ENCODE data around the gene RNF149. TPM values are rescaled to one million over a fixed set of nuclear protein-coding genes. Genes with fewer than 3 reads are reported as not detected.
"Not testable (repeated sequence)": the region's sequence is repeated elsewhere in the genome, so short reads cannot be mapped to it uniquely, and the experiment has no call there.

RNF149 gene
- total and polyA plus RNA-seq, 3 experiments from 2014 or later: 43.4 to 87.6 (median 43.4) TPM

DNA sequence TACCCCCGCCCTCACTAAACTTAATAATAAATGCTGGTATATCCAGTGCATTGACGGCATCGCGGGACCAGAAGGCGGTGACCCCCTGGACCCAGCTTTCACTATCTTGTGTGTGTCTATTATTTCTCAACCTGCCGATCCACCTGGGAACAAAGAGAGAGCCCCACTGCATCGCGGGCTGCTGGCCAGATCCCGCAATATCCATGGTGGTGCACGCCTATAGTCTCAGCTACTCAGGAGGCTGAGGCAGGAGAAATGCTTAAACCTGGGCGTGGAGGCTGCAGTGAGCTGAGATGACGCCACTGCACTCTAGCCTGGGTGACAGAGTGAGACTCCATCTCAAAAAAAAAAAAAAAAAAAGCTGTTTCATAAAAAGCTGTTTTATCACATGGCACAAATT is 63.6 kb downstream of the RNF149 start:
- H3K27ac ChIP-seq (ENCODE audit: low read depth, low read length); H3K4me1 ChIP-seq (ENCODE audit: insufficient read depth, low read length); H3K36me3 ChIP-seq (ENCODE audit: insufficient read depth, low read length); H3K27me3 Mint-ChIP-seq; H3K4me3 Mint-ChIP-seq; H3K9me3 ChIP-seq (ENCODE audit: low read length); H3K4me3 ChIP-seq (ENCODE audit: low read length); H3K27me3 ChIP-seq (ENCODE audit: insufficient read depth, low read length, poor library complexity, severe bottlenecking); H3K36me3 Mint-ChIP-seq; H3K27ac Mint-ChIP-seq; H3K9me3 Mint-ChIP-seq; DNase-seq; POLR2A ChIA-PET: not testable (repeated sequence)
- CTCF ChIA-PET: interaction anchor here (0.9 kb wide), 1 partner anchor 97 kb away, joined by 3 read pairs; no protein-coding TSS in a partner anchor
- peaks cover 3 to 12% (median 3%) of the 10 kb centered on the region in 3 donors for H3K4me1 Mint-ChIP-seq

DNA sequence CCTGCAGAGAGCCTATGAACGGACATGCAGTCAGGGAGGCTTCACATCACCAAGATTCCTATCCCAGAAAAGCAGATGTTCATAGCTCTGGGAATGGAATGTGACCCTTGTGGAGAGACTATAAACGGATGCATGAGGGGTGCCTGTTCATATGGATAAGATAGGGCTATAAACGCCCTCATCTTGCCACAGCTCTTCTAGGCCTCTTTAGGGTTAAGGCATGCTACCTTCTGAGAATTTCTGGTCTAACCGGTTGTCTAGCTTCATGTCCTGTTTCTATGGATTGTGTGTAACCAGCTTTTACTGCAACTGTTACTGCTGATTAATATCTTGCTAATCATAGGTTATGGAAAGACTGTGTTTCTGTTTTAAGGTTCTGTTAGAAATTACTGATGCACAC is 64.1 kb downstream of the RNF149 start:
- H3K4me3 ChIP-seq (ENCODE audit: low read length); H3K4me3 Mint-ChIP-seq; H3K27me3 ChIP-seq (ENCODE audit: insufficient read depth, low read length, poor library complexity, severe bottlenecking); H3K27me3 Mint-ChIP-seq; H3K36me3 ChIP-seq (ENCODE audit: insufficient read depth, low read length); H3K27ac ChIP-seq (ENCODE audit: low read depth, low read length); POLR2A ChIA-PET; H3K9me3 ChIP-seq (ENCODE audit: low read length); H3K27ac Mint-ChIP-seq; H3K4me1 ChIP-seq (ENCODE audit: insufficient read depth, low read length); DNase-seq; H3K36me3 Mint-ChIP-seq; H3K9me3 Mint-ChIP-seq: not testable (repeated sequence)
- CTCF ChIA-PET: interaction anchor here (1.0 kb wide), 1 partner anchor 97 kb away, joined by 3 read pairs; no protein-coding TSS in a partner anchor
- peaks cover 3 to 12% (median 3%) of the 10 kb centered on the region in 3 donors for H3K4me1 Mint-ChIP-seq

DNA sequence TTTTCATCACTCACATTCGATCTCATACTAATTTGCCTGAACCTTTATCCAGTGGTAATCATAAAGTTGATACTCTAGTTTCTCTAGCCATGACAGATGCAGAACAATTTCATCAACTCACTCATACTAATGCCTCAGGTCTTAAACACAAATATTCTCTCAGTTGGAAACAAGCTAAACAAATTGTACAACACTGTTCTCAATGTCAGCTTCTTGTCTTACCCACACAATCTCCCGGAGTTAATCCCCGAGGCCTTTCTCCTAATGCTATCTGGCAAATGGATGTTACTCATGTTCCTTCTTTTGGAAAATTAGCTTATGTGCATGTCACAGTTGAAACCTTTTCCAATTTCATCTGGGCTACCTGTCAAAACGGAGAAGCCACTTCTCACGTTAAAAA is 67.3 kb downstream of the RNF149 start:
- POLR2A ChIA-PET: interaction anchor here (0.6 kb wide), 2 partner anchors 17 to 504 kb away, joined by 3 to 7 read pairs; no protein-coding TSS in a partner anchor

DNA sequence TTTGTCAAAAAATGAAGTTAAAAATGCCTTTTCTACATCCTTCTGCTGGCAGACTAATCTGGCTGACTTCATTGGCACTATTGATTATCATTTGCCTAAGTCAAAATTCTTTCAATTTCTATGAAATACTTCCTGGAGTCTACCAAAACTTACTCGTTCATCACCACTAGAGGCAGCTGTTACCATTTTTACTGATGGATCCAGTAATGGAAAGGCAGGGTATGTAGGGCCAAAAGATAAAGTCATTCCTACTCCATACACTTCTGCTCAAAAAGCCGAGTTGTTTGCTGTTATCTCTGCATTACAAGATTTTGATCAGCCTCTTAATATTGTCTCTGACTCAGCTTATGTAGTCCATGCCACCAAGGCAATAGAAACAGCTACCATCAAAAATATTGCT is 67.8 kb downstream of the RNF149 start:
- H3K27me3 ChIP-seq (ENCODE audit: insufficient read depth, low read length, poor library complexity, severe bottlenecking); H3K36me3 Mint-ChIP-seq; H3K9me3 ChIP-seq (ENCODE audit: low read length); H3K36me3 ChIP-seq (ENCODE audit: insufficient read depth, low read length); H3K27me3 Mint-ChIP-seq; H3K9me3 Mint-ChIP-seq; H3K4me1 ChIP-seq (ENCODE audit: insufficient read depth, low read length); H3K4me3 ChIP-seq (ENCODE audit: low read length); H3K27ac Mint-ChIP-seq; H3K27ac ChIP-seq (ENCODE audit: low read depth, low read length); H3K4me3 Mint-ChIP-seq: not testable (repeated sequence)
- peak in 1 of 5 donors; percentile 13 for DNase-seq
- CTCF ChIA-PET: interaction anchor here (0.9 to 1.5 kb wide), 4 partner anchors 11 to 59 kb away, joined by 3 to 4 read pairs (median 3); no protein-coding TSS in a partner anchor
- H3K4me1 Mint-ChIP-seq: peaks cover 3 to 12% (median 3%) of the 10 kb centered on the region in 3 donors
- POLR2A ChIA-PET: interaction anchor here (0.6 kb wide), 2 partner anchors 18 to 504 kb away, joined by 3 to 7 read pairs; no protein-coding TSS in a partner anchor

More for the DNA sequence above, 67.3 kb downstream of the RNF149 start:
- Histone ChIP-seq H3K27ac (ENCODE audit: low read depth, low read length) (no peak overlapping the region), H3K4me3 (ENCODE audit: low read length) (no peak overlapping the region), H3K9me3 (ENCODE audit: low read length) (no peaks in the 10 kb centered on the region), H3K27me3 (ENCODE audit: insufficient read depth, low read length, poor library complexity, severe bottlenecking) (no peaks in the 10 kb centered on the region), H3K36me3 (ENCODE audit: insufficient read depth, low read length) (no peaks in the 10 kb centered on the region), H3K4me1 (ENCODE audit: insufficient read depth, low read length) (no peaks in the 10 kb centered on the region)
- no peak for DNase-seq
- Mint-ChIP-seq H3K27me3 (no peaks in the 10 kb centered on the region), H3K9me3 (no peaks in the 10 kb centered on the region), H3K4me1 (peaks cover 3 to 12% (median 3%) of the 10 kb centered on the region in 3 donors), H3K36me3 (peaks cover 0 to 3% (median 3%) of the 10 kb centered on the region in 3 donors), H3K4me3 (no peak overlapping the region), H3K27ac (peak overlapping the region in 1 of 8 donors; percentile 4)
- CTCF ChIA-PET: interaction anchor here (0.9 to 1.5 kb wide), 3 partner anchors 22 to 58 kb away, joined by 3 to 4 read pairs (median 3); no protein-coding TSS in a partner anchor

DNA sequence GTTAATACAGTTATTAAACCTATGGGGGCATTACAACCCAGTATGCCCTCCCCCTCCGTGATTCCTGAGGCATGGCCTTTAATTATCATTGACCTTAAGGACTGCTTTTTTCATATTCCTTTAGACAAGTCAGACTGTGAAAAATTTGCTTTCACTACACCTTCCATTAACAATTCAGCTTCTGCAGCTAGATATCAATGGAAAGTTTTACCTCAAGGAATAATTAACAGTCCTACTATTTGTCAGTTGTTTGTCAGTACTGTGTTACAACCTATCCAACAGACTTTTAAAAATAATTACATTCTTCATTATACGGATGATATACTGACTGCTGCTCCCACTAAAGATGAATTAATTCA is 68.8 kb downstream of the RNF149 start:
- peaks cover 3 to 12% (median 3%) of the 10 kb centered on the region in 3 donors for H3K4me1 Mint-ChIP-seq

DNA sequence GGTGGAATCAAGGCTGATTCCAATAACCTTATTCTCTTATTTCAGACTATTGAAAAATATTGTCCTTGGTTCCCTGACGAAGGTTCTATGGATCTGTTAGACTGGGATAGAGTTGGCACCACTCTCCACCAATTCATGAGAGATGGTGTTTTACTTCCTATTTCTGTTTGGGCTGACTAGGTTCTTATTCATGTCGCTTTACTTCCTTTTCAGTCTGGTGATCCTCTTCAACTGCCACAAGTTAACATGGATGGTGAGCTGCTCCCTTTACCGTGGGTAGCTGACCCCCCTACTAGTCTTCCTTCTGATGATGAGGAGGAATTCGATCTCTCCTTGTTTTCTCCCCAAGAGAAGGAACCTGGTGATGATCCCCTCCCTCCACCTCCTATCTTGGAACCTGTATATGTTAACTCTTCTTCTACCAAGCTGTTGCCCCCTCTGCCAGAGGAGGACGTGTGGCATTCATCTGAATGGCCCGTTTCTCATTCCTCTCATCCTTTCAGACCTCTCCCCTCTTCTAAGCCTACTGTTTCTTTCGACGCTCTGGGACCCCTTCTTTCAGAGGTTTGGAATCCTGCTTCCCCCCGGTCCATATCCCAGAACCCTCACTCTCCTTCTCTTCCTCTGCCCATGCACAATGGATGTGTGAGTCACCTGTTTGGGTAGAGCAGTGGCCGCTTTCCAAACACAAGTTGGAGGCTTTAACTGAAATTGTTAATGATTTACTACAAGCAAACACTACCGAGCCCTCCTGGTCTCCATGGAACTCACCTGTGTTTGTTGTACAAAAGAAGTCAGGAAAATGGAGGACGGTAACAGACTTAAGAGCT is 69.4 kb downstream of the RNF149 start:
- no peak overlapping the region for H3K4me3 Mint-ChIP-seq
- peaks cover 0 to 7% (median 3%) of the 10 kb centered on the region in 3 donors for H3K36me3 Mint-ChIP-seq
- DNase-seq: no peak
- H3K36me3 ChIP-seq (ENCODE audit: insufficient read depth, low read length): no peaks in the 10 kb centered on the region
- H3K27ac ChIP-seq (ENCODE audit: low read depth, low read length): no peak overlapping the region
- H3K4me1 ChIP-seq (ENCODE audit: insufficient read depth, low read length): no peaks in the 10 kb centered on the region
- ChIA-PET POLR2A (no interaction called here), CTCF (interaction anchor here (1.0 to 1.5 kb wide), 2 partner anchors 8 to 34 kb away, joined by 3 to 4 read pairs; no protein-coding TSS in a partner anchor)
- no peaks in the 10 kb centered on the region for H3K9me3 Mint-ChIP-seq
- peaks cover 0 to 2% of the 10 kb centered on the region in 2 donors for H3K27me3 Mint-ChIP-seq
- no peaks in the 10 kb centered on the region for H3K9me3 ChIP-seq (ENCODE audit: low read length)
- no peak overlapping the region for H3K4me3 ChIP-seq (ENCODE audit: low read length)
- peak overlapping the region in 1 of 8 donors; percentile 43 for H3K27ac Mint-ChIP-seq
- H3K4me1 Mint-ChIP-seq: peaks cover 3 to 12% (median 3%) of the 10 kb centered on the region in 3 donors
- no peaks in the 10 kb centered on the region for H3K27me3 ChIP-seq (ENCODE audit: insufficient read depth, low read length, poor library complexity, severe bottlenecking)

More for the DNA sequence above, 68.8 kb downstream of the RNF149 start:
- H3K4me3 Mint-ChIP-seq; H3K27ac Mint-ChIP-seq; DNase-seq; H3K9me3 ChIP-seq (ENCODE audit: low read length); H3K36me3 Mint-ChIP-seq; H3K27me3 Mint-ChIP-seq; H3K27me3 ChIP-seq (ENCODE audit: insufficient read depth, low read length, poor library complexity, severe bottlenecking); H3K36me3 ChIP-seq (ENCODE audit: insufficient read depth, low read length); H3K9me3 Mint-ChIP-seq; POLR2A ChIA-PET; H3K4me1 ChIP-seq (ENCODE audit: insufficient read depth, low read length); H3K4me3 ChIP-seq (ENCODE audit: low read length); H3K27ac ChIP-seq (ENCODE audit: low read depth, low read length): not testable (repeated sequence)
- CTCF ChIA-PET: interaction anchor here (1.0 to 1.5 kb wide), 3 partner anchors 9 to 35 kb away, joined by 3 to 4 read pairs (median 3); no protein-coding TSS in a partner anchor

DNA sequence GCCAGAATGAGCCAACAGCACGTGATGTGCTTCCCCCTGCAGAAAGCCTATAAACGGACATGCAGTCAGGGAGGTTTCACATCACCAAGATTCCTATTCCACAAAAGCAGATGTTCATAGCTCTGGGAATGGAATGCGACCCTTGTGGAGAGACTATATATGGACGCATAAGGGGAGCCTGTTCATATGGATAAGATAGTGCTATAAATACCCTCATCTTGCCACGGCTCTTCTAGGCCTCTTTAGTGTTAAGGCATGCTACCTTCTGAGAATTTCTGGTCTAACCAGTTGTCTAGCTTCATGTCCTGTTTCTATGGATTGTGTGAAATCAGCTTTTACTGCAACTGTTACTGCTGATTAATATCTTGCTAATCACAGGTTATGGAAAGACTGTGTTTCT is 70.6 kb downstream of the RNF149 start:
- H3K4me3 ChIP-seq (ENCODE audit: low read length); DNase-seq; H3K27me3 ChIP-seq (ENCODE audit: insufficient read depth, low read length, poor library complexity, severe bottlenecking); H3K27ac ChIP-seq (ENCODE audit: low read depth, low read length); H3K4me3 Mint-ChIP-seq; H3K36me3 Mint-ChIP-seq; H3K9me3 Mint-ChIP-seq; H3K9me3 ChIP-seq (ENCODE audit: low read length); H3K36me3 ChIP-seq (ENCODE audit: insufficient read depth, low read length); H3K4me1 ChIP-seq (ENCODE audit: insufficient read depth, low read length); H3K27me3 Mint-ChIP-seq; H3K27ac Mint-ChIP-seq; CTCF ChIA-PET; POLR2A ChIA-PET: not testable (repeated sequence)
- H3K4me1 Mint-ChIP-seq: peaks cover 3 to 12% (median 3%) of the 10 kb centered on the region in 3 donors

DNA sequence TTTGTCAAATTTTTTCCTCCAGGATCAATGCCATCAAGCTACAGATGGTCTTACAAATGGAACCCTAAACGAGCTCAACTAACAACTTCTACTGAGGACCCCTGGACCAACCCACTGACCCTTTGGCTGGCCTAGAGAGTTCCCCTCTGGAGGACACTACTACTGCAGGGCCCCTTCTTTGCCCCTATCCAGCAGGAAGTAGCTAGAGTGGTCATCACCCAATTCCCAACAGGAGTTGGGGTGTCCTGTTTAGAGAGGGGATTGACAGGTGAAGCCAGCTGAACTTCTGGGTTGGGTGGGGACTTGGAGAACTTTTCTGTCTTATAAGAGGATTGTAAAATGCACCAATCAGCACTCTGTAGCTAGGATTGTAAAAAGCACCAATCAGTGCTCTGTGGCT is 72.5 kb downstream of the RNF149 start:
- H3K9me3 Mint-ChIP-seq; H3K4me1 ChIP-seq (ENCODE audit: insufficient read depth, low read length); H3K27me3 ChIP-seq (ENCODE audit: insufficient read depth, low read length, poor library complexity, severe bottlenecking); H3K27ac Mint-ChIP-seq; H3K27me3 Mint-ChIP-seq; DNase-seq; H3K9me3 ChIP-seq (ENCODE audit: low read length); H3K27ac ChIP-seq (ENCODE audit: low read depth, low read length); H3K4me3 Mint-ChIP-seq; H3K36me3 ChIP-seq (ENCODE audit: insufficient read depth, low read length); CTCF ChIA-PET; POLR2A ChIA-PET; H3K4me3 ChIP-seq (ENCODE audit: low read length): not testable (repeated sequence)
- Mint-ChIP-seq H3K36me3 (peaks cover 0 to 11% (median 7%) of the 10 kb centered on the region in 3 donors), H3K4me1 (peaks cover 3 to 11% (median 3%) of the 10 kb centered on the region in 3 donors)

Data from CD8-positive, alpha-beta memory T cell (primary cell).